HG02763 (cell line): ENCODE measurements around the gene SPINDOC.
"Not testable (repeated sequence)": the region's sequence is repeated elsewhere in the genome, so short reads cannot be mapped to it uniquely, and the experiment has no call there.

Experiments
- ATAC-seq: cut with Tn5 transposase; IDR thresholded peaks from one replicate; pipeline ENCODE4 v1.9.1; 2021; ENCODE audit warnings: mild to moderate bottlenecking, moderate library complexity; ENCODE audit not compliant: unreplicated experiment

The SPINDOC gene

DNA sequence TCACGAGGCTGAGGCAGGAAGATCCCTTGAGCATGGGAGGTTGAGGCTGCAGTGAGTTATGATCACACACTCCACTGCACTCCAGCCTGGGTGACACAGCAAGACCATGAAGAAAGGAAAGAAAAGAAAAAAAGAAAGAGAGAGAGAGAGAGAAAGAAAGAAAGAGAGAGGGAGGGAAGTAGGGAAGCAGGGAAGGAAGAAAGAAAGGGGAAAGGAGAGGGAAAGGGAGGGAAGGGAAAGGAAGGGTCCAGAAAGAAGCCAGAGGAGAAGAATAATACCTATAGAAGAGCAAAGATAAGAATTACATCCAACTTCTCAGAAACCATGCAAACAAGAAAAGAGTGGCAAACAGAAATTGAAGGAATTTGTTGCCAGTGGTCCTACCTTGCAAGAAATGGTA is 27.4 kb upstream of the SPINDOC start:
- ATAC-seq: no peak

DNA sequence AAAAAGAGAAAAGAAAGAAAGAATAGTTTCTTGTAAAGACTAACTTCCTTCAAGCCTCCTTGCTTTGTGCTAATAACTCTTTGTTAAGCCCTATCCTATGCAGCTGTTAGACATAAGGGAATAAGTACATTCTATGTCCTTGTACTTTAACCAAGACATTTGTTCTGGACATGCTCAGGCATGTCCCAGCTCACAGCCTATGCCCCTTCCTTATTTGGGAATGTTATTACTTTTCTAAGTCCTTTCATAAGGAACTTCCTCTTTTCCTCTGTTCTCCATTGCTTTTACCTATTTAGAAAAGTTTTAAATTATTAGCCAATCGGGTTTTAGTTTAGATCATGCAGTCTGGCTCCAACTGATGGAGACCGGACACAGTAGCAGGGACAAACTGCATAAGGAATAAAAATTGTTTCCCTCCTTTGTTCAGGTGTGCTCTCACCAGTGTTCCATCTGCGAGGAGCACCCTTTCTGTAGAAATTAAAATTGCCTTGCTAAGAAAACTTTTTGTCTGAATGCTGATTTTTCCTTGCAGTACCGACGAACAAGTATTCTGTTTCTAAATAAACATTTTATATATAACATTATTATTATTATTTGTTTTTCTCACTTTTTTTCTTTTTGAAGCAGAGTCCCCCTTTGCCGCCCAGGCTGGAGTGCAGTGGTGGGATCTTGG is 21.6 kb upstream of the SPINDOC start:
- ATAC-seq: no peak

DNA sequence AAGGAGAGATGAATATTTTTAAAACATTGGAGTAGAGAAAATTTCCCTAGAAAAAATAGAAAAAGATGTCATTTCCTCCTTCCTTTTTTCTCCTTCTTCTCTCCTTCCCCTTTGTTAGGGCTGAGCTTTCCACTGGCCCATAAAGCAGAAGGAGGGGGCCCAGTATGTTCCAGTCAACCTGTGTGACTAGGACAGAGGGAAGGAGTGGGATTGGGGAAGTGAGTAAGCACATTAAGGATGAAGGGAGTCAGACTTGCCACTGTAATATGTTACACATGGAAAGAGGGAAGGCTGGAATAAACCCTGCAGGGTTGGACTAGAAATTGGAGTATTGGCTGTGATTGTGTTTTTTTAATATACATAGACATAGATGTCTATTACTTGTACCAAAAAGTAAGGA is 20.1 kb upstream of the SPINDOC start:
- no peak for ATAC-seq

DNA sequence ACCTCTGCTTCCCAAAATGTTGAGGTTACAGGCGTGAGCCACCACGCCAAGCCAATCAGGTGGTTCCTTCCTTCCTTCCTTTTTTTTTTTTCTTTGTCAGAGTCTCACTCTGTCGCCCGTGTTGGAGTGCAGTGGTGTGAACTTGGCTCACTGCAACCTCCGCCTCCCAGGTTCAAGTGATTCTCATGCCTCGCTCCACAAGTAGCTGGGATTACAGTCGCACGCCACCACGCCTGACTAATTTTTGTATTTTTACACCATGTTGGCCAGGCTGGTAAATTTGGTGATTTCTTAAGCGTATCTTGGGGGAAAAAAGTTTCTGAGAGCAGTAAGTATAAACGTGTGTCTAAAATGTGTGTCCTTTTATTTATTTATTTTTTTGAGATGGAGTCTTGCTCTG is 18.2 kb upstream of the SPINDOC start:
- no peak for ATAC-seq

DNA sequence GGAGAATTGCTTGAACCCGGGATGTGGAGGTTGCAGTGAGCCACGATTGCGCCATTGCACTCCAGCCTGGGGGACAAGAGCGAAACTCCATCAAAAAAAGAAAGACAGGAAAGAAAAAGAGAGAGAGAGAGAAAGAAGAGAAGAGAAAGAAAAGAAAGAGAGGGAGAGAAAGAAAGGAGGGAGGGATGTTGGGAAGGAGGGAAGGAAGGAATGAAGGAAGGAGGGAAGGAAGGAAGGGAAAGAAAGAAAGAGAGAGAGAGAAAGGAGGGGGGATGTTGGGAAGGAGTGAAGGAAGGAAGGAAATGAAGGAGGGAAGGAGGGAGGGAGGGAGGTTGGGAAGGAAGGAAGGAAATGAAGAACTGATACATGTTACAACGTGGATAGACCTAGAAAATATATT is 12.3 kb upstream of the SPINDOC start:
- no peak for ATAC-seq

DNA sequence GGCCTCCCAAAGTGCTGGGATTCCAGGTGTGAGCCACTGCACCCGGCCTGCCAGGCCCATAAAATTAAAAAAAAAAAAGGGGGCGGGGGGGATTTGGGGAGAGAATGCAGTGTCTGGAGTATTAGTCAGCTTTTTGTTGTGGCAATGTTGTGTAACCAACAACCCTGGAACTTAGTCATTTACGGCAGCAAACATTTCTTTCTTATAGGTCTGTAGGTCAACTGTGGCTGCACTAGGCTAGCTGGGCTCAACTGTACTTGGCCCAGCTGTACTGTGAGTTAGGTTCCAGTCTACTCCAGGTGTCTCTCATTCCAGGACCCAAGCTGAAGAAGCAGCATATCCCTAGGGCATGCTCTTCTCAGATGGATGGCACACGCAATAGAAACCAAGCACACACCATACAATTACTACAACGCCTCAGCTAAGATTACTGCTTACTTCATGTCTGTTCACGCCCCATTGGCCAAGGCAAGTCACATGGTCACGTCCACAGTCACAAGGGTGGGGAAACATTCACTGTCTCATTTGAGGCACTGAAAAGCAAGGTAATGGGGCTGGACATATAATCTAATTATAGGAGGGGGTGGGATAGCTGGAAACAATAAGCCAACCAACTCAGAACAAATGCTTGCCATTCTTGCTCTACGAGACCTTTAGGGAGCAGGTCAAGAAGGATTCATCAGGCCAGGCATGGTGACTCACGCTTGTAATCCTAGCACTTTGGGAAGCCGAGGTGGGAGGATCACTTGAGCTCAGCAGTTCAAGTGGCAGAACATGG is 10.4 kb upstream of the SPINDOC start:
- no peak for ATAC-seq

DNA sequence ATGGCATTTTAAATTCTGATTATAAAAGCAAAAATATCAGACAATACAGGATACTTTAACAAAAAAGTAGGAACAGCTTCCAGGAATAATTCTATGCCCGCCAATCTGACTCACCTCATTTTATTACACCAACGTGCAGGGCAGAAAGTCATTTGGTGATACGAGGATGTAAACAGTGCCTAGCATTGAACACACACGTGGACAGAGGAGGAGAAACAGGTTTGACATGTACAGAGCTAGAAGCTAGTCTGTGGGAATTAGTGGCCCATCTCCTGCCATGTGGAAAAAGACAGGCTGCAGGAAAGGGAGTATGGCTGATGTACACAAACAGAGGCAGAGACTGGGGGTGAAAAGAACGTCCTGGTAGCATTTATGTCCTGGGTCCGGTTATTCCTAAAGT is 9.0 kb upstream of the SPINDOC start:
- ATAC-seq: no peak

DNA sequence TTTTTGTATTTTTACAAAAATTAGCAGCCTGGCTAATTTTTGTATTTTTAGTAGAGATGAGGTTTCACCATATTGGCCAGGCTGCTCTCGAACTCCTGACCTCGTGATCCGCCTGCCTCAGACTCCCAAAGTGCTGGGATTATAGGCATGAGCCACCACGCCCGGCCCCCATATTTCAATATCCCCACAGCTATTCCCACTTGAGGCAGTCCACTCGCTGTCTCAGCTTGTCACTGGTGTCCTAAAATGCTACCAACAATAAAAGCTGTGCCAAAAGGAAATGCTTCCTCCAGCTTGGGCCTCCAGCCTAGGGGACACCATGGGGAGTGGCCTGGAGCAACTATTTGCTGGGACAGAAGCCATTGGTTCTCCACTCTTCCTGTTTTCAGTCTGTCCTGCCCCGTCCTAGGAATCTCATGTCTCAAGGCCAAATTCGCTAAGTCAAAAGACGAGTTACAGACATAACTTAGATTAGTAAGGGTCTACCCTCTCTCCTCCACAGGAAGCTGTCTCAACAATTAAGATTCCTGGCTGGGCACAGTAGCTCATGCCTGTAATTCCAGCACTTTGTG is 7.3 kb upstream of the SPINDOC start:
- ATAC-seq: no peak

DNA sequence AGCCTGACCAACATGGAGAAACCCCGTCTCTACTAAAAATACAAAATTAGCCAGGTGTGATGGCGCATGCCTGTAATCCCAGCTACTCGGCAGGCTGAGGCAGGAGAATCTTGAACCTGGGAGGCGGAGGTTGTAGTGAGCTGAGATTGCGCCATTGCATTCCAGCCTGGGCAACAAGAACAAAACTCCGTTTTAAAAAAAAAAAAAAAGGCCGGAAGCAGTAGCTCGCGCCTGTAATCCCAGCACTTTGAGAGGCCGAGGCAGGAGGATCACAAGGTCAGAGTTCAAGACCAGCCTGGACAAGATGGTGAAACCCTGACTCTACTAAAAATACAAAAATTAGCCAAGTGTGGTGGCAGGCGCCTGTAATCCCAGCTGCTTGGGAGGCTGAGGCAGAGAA is 2.9 kb upstream of the SPINDOC start:
- ATAC-seq: not testable (repeated sequence)

DNA sequence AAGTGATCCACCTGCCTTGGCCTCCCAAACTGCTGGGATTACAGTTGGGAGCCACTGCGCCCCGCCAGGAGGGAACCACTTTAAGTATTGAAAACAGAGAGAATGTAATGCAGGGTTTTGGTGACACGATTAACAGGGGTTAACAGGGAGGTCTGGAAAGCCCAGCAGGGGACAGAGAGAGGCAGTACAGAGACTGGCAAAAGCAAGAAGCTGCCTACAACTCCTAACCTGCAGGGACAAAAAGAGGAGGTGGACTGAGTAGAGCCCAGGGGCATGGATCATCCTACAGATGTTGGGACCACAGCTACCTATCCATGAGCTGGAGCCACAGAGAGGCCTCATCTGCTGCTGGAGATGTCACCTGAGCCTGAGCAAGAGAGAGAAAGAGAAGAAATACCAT is 1.7 kb upstream of the SPINDOC start:
- no peak for ATAC-seq

DNA sequence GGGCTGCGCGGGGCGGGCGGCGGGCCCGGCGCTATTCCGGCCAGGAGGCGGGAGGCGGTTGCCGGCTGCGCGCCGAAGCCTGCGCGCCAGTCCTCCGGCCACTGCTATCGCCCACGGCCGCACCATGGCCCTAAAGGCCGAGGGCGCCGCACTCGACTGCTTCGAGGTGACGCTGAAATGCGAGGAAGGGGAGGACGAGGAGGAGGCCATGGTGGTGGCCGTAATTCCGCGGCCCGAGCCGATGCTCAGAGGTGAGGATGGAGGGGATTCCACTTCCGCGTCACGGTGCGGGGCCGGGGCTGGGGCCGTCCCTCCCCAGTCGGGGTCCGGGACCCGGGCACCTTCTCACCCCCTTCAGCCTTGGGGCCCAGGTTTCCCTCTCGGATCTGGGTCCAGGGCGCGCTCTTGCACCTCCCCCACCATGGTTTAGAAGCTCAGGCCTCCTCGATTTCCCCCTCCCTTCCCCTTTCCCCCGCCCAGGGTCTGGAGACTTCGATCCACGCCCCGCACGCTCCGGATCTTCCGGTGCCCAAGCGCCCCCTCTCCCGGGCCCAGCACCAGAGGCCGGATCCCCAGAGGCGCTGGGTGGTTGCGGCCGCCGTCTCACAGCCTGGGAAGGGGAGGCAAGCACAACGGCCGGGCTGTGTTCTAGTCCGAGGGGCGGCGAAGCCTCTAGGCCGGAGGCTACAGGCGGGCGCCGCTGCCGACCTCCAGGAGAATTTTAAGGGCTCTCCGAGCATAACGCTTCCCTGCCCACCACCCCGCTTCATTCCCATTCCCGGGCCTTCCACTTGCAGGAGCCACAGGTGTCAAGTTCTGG is 517 bp downstream of the SPINDOC start:
- peak; percentile 28 for ATAC-seq

DNA sequence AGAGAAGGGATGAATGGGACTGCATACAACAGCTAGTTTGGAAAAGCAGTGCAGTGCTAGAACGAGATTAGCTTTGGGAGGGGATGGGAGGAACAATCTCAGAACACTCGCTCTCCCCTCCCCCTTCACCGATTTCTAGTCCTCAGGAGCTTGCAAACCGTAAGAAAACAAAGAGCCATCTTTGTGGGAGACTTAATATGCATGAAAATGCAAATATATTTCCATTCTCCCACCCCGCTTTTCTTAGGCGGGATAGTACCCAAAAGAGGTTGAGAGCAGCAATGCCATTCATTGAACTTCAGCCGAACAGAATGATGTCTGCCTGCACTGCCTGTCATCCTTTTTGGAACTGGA is 1.1 kb downstream of the SPINDOC start:
- ATAC-seq: no peak

DNA sequence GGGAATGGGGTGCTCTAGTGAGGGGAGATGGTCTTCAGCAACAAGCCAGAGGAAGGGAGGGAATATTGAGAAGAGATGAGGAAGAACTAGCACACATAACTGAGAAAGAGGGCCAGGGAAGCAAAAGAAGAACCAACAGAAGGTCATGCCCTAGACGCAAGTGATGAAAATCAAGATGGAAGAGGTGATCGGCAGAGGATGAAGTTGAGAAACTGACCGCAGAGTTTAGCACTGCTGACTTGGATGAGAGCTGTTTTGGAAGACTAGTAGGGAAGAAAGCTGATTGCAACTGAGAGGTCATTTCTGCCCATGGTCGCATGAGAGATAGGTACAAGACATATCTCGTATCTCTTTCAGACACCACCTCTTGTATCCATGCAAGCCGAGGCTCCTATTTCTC is 2.9 kb downstream of the SPINDOC start:
- ATAC-seq: no peak

DNA sequence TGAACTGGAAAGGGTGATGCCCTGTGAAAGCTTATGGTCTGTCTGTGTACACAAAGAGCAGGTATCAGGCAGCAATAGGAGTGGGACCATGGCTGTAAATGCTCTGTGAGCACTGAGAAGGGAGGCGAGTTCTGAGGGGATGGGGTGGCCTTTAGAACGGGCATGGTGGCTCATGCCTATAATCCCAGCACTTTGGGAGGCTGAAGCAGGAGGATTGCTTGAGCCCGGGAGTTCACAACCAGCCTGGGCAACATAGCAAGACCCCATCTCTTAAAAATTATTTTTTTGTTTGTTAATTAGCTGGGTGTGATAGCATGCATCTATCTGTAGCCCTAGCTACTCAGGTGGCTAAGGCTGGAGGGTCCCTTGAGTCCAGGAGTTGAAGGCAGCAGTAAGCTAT is 3.5 kb downstream of the SPINDOC start:
- ATAC-seq: no peak

DNA sequence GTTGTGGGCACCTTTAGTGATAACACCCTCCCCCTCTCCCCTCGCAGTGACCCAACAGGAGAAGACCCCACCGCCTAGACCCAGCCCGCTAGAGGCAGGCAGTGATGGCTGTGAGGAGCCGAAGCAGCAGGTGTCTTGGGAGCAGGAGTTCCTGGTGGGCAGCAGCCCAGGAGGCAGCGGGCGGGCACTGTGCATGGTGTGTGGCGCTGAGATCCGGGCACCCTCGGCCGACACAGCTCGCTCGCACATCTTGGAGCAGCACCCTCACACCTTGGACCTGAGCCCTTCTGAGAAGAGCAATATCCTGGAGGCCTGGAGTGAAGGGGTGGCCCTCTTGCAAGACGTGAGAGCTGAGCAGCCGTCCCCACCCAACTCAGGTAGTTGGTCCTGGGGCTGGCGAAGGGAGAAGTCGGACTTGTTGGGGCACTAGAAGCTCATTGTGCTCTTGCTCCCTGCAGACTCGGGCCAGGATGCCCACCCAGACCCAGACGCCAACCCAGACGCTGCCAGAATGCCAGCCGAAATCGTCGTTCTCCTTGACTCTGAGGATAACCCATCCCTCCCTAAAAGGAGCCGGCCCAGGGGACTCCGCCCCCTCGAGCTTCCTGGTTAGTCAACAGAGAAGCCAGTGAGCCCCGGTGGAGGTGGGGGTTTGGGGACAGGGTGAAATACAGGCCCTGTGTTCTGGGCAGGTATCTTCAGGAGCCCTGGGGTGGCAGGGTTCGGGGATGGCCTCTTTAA is 4.7 kb downstream of the SPINDOC start:
- no peak for ATAC-seq

DNA sequence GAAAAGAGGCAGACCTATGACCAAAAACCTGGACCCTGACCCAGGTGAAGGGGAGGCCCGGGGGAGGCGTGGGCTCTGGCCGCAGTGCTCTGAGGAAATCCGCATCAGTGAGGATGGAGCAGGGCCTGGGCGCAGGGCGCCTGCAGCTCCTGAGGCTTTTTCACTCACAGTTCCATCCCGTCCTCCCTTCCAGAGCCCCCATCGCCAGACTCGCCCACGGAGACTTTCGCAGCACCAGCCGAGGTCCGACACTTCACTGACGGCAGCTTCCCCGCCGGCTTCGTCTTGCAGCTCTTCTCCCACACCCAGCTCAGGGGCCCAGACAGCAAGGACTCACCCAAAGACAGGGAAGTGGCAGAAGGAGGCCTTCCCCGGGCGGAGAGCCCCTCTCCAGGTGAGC is 5.4 kb downstream of the SPINDOC start:
- no peak for ATAC-seq

DNA sequence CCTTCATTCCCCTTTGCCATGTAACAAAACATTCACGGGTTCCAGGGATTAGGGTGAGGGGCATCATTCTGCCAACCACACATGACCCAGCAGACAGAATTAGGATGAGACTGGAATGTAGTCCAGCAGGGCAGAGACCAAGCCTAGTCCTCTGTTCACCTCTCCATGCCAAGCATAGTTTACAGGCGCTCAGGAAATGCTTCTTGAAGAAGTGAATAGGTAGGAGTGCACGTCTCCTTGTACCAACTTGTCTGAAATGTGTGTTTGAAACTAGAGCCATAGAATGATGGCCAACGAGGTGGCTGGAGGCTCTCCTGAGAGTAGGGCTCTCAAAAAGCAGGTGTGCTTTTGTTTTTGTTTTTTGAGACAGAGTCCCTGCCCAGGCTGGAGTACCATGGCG is 8.2 kb downstream of the SPINDOC start:
- ATAC-seq: no peak

DNA sequence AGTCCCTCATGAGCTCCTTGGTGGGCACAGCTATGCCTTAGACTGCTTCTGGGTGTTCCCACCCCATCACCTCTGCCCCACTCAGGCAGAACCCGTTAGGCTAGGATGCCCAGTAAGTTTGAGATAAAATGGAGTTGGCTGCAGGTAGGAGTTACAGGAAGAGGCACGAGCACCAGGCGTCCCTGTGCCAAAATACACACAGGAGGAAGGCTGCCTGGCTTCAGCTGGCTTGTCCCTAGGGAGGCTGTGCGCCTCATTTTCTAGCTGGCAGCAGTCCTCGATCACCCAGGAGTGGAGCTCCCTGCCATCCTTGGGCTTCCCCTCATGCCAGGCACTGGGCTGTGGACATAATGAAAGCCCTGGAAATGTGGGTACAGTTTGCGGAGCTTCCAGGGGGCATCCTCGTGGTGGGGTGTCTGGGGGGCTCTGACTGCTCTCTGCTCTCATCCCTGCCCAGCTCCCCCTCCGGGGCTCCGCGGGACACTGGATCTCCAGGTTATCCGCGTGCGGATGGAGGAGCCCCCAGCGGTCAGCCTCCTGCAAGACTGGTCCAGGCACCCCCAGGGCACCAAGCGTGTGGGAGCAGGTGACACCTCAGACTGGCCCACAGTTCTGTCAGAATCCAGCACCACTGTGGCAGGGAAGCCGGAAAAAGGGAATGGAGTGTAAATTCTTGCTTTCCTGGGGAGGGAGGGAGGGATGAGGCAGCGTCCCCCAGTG is 13.4 kb downstream of the SPINDOC start:
- ATAC-seq: no peak

DNA sequence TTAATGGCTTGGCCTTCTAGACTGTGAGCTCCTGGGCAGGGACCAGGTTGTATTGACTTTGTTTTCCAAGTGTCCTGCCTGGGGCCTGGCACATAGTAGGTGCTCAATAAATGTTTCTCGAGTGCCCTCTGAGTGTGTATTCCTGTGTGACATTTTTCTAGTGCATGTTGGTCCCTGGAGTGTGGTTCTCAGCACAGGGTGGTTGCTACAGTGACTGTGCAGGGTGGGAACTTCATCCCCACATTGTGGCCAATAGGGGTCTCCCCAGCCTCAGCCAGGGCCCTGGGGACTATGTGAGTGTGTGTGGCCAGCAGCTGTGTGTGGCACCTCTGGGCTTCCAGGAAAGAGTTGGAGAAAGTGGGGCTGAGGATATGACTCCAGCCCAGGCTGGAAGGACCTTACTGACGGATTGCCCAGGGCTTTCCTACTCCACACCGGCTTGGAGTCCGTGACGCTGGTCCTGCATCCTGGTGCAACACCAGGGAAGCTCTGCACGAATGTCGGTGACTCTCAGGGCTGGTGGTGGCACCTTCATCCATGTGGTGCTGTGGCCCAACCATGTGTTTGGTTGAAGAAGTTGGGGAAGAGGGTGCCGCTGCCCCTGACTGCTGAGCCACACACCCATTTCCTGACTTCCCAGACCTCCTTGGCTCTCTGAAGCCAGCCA is 16.7 kb downstream of the SPINDOC start:
- ATAC-seq: no peak

DNA sequence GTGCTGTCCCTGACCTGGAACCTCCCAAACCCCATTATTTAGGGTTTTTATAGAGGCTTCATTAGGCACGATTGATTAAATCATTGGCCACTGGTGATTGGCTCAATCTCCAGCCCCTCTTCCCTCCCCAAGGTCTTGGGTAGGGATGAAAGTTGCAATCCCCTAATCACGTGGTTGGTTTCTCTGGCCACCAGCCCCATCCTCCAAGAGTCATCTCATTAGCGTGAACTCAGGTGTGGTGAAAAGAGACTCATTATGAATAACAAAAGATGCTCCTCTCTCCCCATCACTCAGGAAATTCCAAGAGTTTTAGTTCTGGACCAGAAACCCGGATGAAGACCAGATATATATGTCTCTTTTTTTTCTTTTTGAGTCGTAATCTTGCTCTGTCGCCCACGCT is 18.1 kb downstream of the SPINDOC start:
- no peak for ATAC-seq
